NT2/D1 (cell line): ENCODE results near the gene NT5DC1.

Source experiments
- SUZ12 ChIP-seq: IDR thresholded peaks from 2 replicates; pipeline ENCODE4 v1.6.1; 2011; ENCODE audit not compliant: insufficient read length, insufficient read depth; ENCODE audit errors: extremely low read depth
- YY1 ChIP-seq: IDR thresholded peaks from 2 replicates; pipeline ENCODE4 v1.6.1; 2011; ENCODE audit not compliant: insufficient read length, insufficient read depth
- ZNF274 ChIP-seq: IDR thresholded peaks from 2 replicates; pipeline ENCODE4 v1.6.1; 2011; ENCODE audit warnings: mild to moderate bottlenecking, low read depth, low read length

DNA sequence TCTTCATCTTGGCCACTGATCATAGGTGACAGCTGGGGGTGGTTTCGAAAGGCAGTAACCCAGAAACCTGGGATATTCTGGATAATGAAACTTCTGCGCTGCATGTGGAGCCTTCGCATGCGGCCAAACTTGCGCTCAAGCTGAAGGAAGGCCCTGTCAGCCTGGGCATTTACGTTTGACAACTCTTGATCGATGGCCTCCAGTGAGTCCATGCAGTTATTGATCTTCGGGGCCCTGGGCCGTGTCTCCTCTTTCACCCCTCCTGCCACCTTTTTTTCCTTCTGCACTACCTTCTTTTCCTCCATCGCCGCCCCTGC, 152.5 kb downstream of the NT5DC1 start:
- TF ChIP-seq ZNF274 (no peak), YY1 (no peak), SUZ12 (no peak)
